HCT116 (cell line): ENCODE measurements around the gene UBE2L3.
"Not testable (repeated sequence)": the region's sequence is repeated elsewhere in the genome, so short reads cannot be mapped to it uniquely, and the experiment has no call there.

Experiments
- CTCF ChIP-seq, 3 experiments: fragments of 200-600 bp in 1 of 3; sonication (generic) in 1 of 3; IDR thresholded peaks in 2 of 3; conservative IDR thresholded peaks in 1 of 3; 2 replicates each; pipeline ENCODE4 v1.5.1; 2012 to 2017; ENCODE audit warnings: low read depth in 2 of 3, low read length in 2 of 3, antibody characterized with exemption in 1 of 3, borderline replicate concordance in 1 of 3, control low read depth in 1 of 3, mild to moderate bottlenecking in 1 of 3, mixed read lengths in 1 of 3, mixed run types in 1 of 3, moderate library complexity in 1 of 3; ENCODE audit not compliant: insufficient read depth in 1 of 3
- EZH2 ChIP-seq: fragments of 200-600 bp; sonication (generic); IDR thresholded peaks from 2 replicates; pipeline ENCODE4 v1.6.1; 2017; ENCODE audit warnings: antibody characterized with exemption, mixed run types
- JUND ChIP-seq: IDR thresholded peaks from 2 replicates; pipeline ENCODE4 v1.6.1; 2012
- POLR2A ChIP-seq: IDR thresholded peaks from 2 replicates; pipeline ENCODE4 v1.7.0; 2011; ENCODE audit warnings: borderline replicate concordance; ENCODE audit not compliant: insufficient read depth, insufficient read length; ENCODE audit errors: extremely low read depth
- POLR2AphosphoS5 ChIP-seq: IDR thresholded peaks from 2 replicates; pipeline ENCODE4 v1.6.1; 2011; ENCODE audit warnings: mild to moderate bottlenecking, low read depth, low read length, moderate library complexity
- RAD21 ChIP-seq: IDR thresholded peaks from 2 replicates; pipeline ENCODE4 v1.6.1; 2012; ENCODE audit warnings: low read depth, mild to moderate bottlenecking
- SP1 ChIP-seq: IDR thresholded peaks from 2 replicates; pipeline ENCODE4 v1.6.1; 2012; ENCODE audit warnings: low read depth
- SRF ChIP-seq: IDR thresholded peaks from 2 replicates; pipeline ENCODE4 v1.6.1; 2012; ENCODE audit warnings: low read depth
- ZFX ChIP-seq: fragments of 450-650 bp; IDR thresholded peaks from 2 replicates; pipeline ENCODE4 v1.6.1; 2017
- TF ChIP-seq, protein P1 (sequence below): IDR thresholded peaks from 2 replicates; pipeline ENCODE4 v1.6.1; 2012; ENCODE audit warnings: low read depth
- TF ChIP-seq, protein P2 (sequence below): IDR thresholded peaks from 2 replicates; pipeline ENCODE4 v1.6.1; 2012

GRCh38 chr22:21531525-21531924 is 36.0 kb upstream of the UBE2L3 start:
- not testable (repeated sequence) for TF ChIP-seq JUND; CTCF (IDR thresholded peaks at IDR 0.05 in 2 of 3, conservative IDR thresholded peaks at IDR 0.05 in 1 of 3; ENCODE audit: borderline replicate concordance in 1 of 3, insufficient read depth in 1 of 3, low read depth in 2 of 3, low read length in 2 of 3); POLR2A; EZH2; SP1; POLR2AphosphoS5; SRF; RAD21; ZFX
- TF ChIP-seq, protein P1, sequence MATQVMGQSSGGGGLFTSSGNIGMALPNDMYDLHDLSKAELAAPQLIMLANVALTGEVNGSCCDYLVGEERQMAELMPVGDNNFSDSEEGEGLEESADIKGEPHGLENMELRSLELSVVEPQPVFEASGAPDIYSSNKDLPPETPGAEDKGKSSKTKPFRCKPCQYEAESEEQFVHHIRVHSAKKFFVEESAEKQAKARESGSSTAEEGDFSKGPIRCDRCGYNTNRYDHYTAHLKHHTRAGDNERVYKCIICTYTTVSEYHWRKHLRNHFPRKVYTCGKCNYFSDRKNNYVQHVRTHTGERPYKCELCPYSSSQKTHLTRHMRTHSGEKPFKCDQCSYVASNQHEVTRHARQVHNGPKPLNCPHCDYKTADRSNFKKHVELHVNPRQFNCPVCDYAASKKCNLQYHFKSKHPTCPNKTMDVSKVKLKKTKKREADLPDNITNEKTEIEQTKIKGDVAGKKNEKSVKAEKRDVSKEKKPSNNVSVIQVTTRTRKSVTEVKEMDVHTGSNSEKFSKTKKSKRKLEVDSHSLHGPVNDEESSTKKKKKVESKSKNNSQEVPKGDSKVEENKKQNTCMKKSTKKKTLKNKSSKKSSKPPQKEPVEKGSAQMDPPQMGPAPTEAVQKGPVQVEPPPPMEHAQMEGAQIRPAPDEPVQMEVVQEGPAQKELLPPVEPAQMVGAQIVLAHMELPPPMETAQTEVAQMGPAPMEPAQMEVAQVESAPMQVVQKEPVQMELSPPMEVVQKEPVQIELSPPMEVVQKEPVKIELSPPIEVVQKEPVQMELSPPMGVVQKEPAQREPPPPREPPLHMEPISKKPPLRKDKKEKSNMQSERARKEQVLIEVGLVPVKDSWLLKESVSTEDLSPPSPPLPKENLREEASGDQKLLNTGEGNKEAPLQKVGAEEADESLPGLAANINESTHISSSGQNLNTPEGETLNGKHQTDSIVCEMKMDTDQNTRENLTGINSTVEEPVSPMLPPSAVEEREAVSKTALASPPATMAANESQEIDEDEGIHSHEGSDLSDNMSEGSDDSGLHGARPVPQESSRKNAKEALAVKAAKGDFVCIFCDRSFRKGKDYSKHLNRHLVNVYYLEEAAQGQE = not testable (repeated sequence)
- TF ChIP-seq, protein P2, sequence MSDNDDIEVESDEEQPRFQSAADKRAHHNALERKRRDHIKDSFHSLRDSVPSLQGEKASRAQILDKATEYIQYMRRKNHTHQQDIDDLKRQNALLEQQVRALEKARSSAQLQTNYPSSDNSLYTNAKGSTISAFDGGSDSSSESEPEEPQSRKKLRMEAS = not testable (repeated sequence)
